Fibroblast of gingiva (primary cell): Measurements from ENCODE around the gene ZNG1A.
A peak's percentile ranks its signal among the peaks of the same experiment; 100 is the strongest.
"Not testable (repeated sequence)": the region's sequence is repeated elsewhere in the genome, so short reads cannot be mapped to it uniquely, and the experiment has no call there.

Source experiments
- DNase-seq: peaks from one replicate; pipeline ENCODE4 v3.0.0-alpha.2; 2011; ENCODE audit warnings: low read depth

ZNG1A gene

GRCh38 chr9:178970-179383, at the start of gene ZNG1A:
TSS of gene ZNG1A (minus strand) at chr9:179056. CDS start at chr9:178969, 87 bp downstream.
- peak; percentile 25 for DNase-seq

- no peak for DNase-seq
Measured at GRCh38 chr9:227860-228259, 49.0 kb upstream of the ZNG1A start.

GRCh38 chr9:224582-225520, 46.0 kb upstream of the ZNG1A start:
- DNase-seq, result no peak

- DNase-seq, result no peak
Measured at GRCh38 chr9:224026-224425, 45.2 kb upstream of the ZNG1A start.

GRCh38 chr9:223152-223551, 44.3 kb upstream of the ZNG1A start:
- no peak for DNase-seq

GRCh38 chr9:221989-222776, 43.3 kb upstream of the ZNG1A start:
- no peak for DNase-seq

- no peak for DNase-seq
Measured at GRCh38 chr9:219670-220365, 41.0 kb upstream of the ZNG1A start.

GRCh38 chr9:219036-219435, 40.2 kb upstream of the ZNG1A start:
- not testable (repeated sequence) for DNase-seq

GRCh38 chr9:217950-218349, 39.1 kb upstream of the ZNG1A start:
- DNase-seq, result no peak

GRCh38 chr9:216866-217265, 38.0 kb upstream of the ZNG1A start:
- no peak for DNase-seq

- no peak for DNase-seq
Measured at GRCh38 chr9:215631-216155, 36.8 kb upstream of the ZNG1A start.

GRCh38 chr9:214648-215493, 36.0 kb upstream of the ZNG1A start, which contains the start of gene DOCK8:
TSS of gene DOCK8 (plus strand) at chr9:214865. CDS start at chr9:214977, 112 bp downstream.
- no peak for DNase-seq

- no peak for DNase-seq
Measured at GRCh38 chr9:214351-214647, 35.4 kb upstream of the ZNG1A start.

GRCh38 chr9:213901-214300, 35.0 kb upstream of the ZNG1A start:
- DNase-seq, result not testable (repeated sequence)

- no peak for DNase-seq
Measured at GRCh38 chr9:212297-212696, 33.4 kb upstream of the ZNG1A start.

- DNase-seq, result peak; percentile 11
Measured at GRCh38 chr9:211557-211956, 32.7 kb upstream of the ZNG1A start.

- no peak for DNase-seq
Measured at GRCh38 chr9:211036-211435, 32.2 kb upstream of the ZNG1A start.

- no peak for DNase-seq
Measured at GRCh38 chr9:209143-209758, 30.4 kb upstream of the ZNG1A start.

GRCh38 chr9:206481-206880, 27.6 kb upstream of the ZNG1A start:
- DNase-seq, result no peak

- not testable (repeated sequence) for DNase-seq
Measured at GRCh38 chr9:199601-200000, 20.7 kb upstream of the ZNG1A start.
